ENCODE results near the gene ATP5F1D.

ATP5F1D gene

GRCh38 chr19:1281569-1282287 is 40.2 kb downstream of the ATP5F1D start:
- DNase-seq (ENCODE audit: insufficient read length, low spot score) (no peak), FAIRE-seq (no peak)
- no peak for TF ChIP-seq POLR2A (IDR thresholded peaks at IDR 0.05; ENCODE audit: low read depth, low read length)
- TF ChIP-seq POU2F2 (IDR thresholded peaks at IDR 0.05; ENCODE audit: low read depth, low read length) = no peak
- no peak for TF ChIP-seq POLR2AphosphoS5 (IDR thresholded peaks at IDR 0.05; ENCODE audit: low read depth, low read length)
- TF ChIP-seq SPI1 (IDR thresholded peaks at IDR 0.05; ENCODE audit: low read depth, low read length) = no peak
- no peak for TF ChIP-seq TAF1 (IDR thresholded peaks at IDR 0.05; ENCODE audit: low read depth, low read length)
- no peak for TF ChIP-seq PAX5 (IDR thresholded peaks at IDR 0.05; ENCODE audit: insufficient read depth, low read length, severe bottlenecking)

- DNase-seq (ENCODE audit: insufficient read length, low spot score) (no peak), FAIRE-seq (no peak)
- TF ChIP-seq POLR2A (IDR thresholded peaks at IDR 0.05; ENCODE audit: low read depth, low read length) = no peak
- TF ChIP-seq TAF1 (IDR thresholded peaks at IDR 0.05; ENCODE audit: low read depth, low read length) = no peak
- TF ChIP-seq POU2F2 (IDR thresholded peaks at IDR 0.05; ENCODE audit: low read depth, low read length) = no peak
- TF ChIP-seq POLR2AphosphoS5 (IDR thresholded peaks at IDR 0.05; ENCODE audit: low read depth, low read length) = no peak
- TF ChIP-seq PAX5 (IDR thresholded peaks at IDR 0.05; ENCODE audit: insufficient read depth, low read length, severe bottlenecking) = no peak
- no peak for TF ChIP-seq SPI1 (IDR thresholded peaks at IDR 0.05; ENCODE audit: low read depth, low read length)
Measured at GRCh38 chr19:1282588-1283206, 41.1 kb downstream of the ATP5F1D start.

- no peak for FAIRE-seq
Measured at GRCh38 chr19:1283207-1283916, 41.8 kb downstream of the ATP5F1D start.

GRCh38 chr19:1283917-1284292 is 42.4 kb downstream of the ATP5F1D start:
- TF ChIP-seq POU2F2 (IDR thresholded peaks at IDR 0.05; ENCODE audit: low read depth, low read length) (no peak), POLR2A (IDR thresholded peaks at IDR 0.05; ENCODE audit: low read depth, low read length) (no peak), TAF1 (IDR thresholded peaks at IDR 0.05; ENCODE audit: low read depth, low read length) (no peak), POLR2AphosphoS5 (IDR thresholded peaks at IDR 0.05; ENCODE audit: low read depth, low read length) (no peak), SPI1 (IDR thresholded peaks at IDR 0.05; ENCODE audit: low read depth, low read length) (no peak), PAX5 (IDR thresholded peaks at IDR 0.05; ENCODE audit: insufficient read depth, low read length, severe bottlenecking) (no peak)
- no peak for DNase-seq (ENCODE audit: insufficient read length, low spot score)
- no peak for FAIRE-seq

More at GRCh38 chr19:1283207-1283916, 41.8 kb downstream of the ATP5F1D start:
- no peak for TF ChIP-seq PAX5 (IDR thresholded peaks at IDR 0.05; ENCODE audit: insufficient read depth, low read length, severe bottlenecking)
- no peak for TF ChIP-seq POLR2AphosphoS5 (IDR thresholded peaks at IDR 0.05; ENCODE audit: low read depth, low read length)
- TF ChIP-seq POU2F2 (IDR thresholded peaks at IDR 0.05; ENCODE audit: low read depth, low read length) = no peak
- no peak for TF ChIP-seq TAF1 (IDR thresholded peaks at IDR 0.05; ENCODE audit: low read depth, low read length)
- TF ChIP-seq SPI1 (IDR thresholded peaks at IDR 0.05; ENCODE audit: low read depth, low read length) = no peak
- no peak for TF ChIP-seq POLR2A (IDR thresholded peaks at IDR 0.05; ENCODE audit: low read depth, low read length)
- no peak for DNase-seq (ENCODE audit: insufficient read length, low spot score)

- DNase-seq (ENCODE audit: insufficient read length, low spot score) (no peak), FAIRE-seq (no peak)
- no peak for TF ChIP-seq POLR2AphosphoS5 (IDR thresholded peaks at IDR 0.05; ENCODE audit: low read depth, low read length)
- TF ChIP-seq POLR2A (IDR thresholded peaks at IDR 0.05; ENCODE audit: low read depth, low read length) = no peak
Measured at GRCh38 chr19:1284293-1284978, 42.9 kb downstream of the ATP5F1D start.

GRCh38 chr19:1284979-1285736 is 43.6 kb downstream of the ATP5F1D start:
- no peak for DNase-seq (ENCODE audit: insufficient read length, low spot score)
- TF ChIP-seq POU2F2 (IDR thresholded peaks at IDR 0.05; ENCODE audit: low read depth, low read length) = no peak
- TF ChIP-seq PAX5 (IDR thresholded peaks at IDR 0.05; ENCODE audit: insufficient read depth, low read length, severe bottlenecking) = no peak
- TF ChIP-seq TAF1 (IDR thresholded peaks at IDR 0.05; ENCODE audit: low read depth, low read length) = no peak
- TF ChIP-seq POLR2A (IDR thresholded peaks at IDR 0.05; ENCODE audit: low read depth, low read length) = no peak
- no peak for TF ChIP-seq SPI1 (IDR thresholded peaks at IDR 0.05; ENCODE audit: low read depth, low read length)
- TF ChIP-seq POLR2AphosphoS5 (IDR thresholded peaks at IDR 0.05; ENCODE audit: low read depth, low read length) = no peak
- FAIRE-seq = no peak

- DNase-seq (ENCODE audit: insufficient read length, low spot score) (no peak), FAIRE-seq (no peak)
- no peak for TF ChIP-seq PAX5 (IDR thresholded peaks at IDR 0.05; ENCODE audit: insufficient read depth, low read length, severe bottlenecking)
- no peak for TF ChIP-seq TAF1 (IDR thresholded peaks at IDR 0.05; ENCODE audit: low read depth, low read length)
- no peak for TF ChIP-seq POU2F2 (IDR thresholded peaks at IDR 0.05; ENCODE audit: low read depth, low read length)
- no peak for TF ChIP-seq POLR2AphosphoS5 (IDR thresholded peaks at IDR 0.05; ENCODE audit: low read depth, low read length)
- no peak for TF ChIP-seq POLR2A (IDR thresholded peaks at IDR 0.05; ENCODE audit: low read depth, low read length)
- no peak for TF ChIP-seq SPI1 (IDR thresholded peaks at IDR 0.05; ENCODE audit: low read depth, low read length)
Measured at GRCh38 chr19:1285737-1286360, 44.3 kb downstream of the ATP5F1D start, which contains the start of gene EFNA2. TSS of gene EFNA2 (plus strand) at chr19:1285873. CDS start at chr19:1286169, 296 bp downstream.
